ENCODE measurements around the gene GSN. TPM values are rescaled to one million over a fixed set of nuclear protein-coding genes. Genes with fewer than 3 reads are reported as not detected.
A peak's percentile ranks its signal among the peaks of the same experiment; 100 is the strongest.

The GSN gene
- total RNA-seq, 2 donors from 2014 or later, result 390 to 690 TPM

DNA sequence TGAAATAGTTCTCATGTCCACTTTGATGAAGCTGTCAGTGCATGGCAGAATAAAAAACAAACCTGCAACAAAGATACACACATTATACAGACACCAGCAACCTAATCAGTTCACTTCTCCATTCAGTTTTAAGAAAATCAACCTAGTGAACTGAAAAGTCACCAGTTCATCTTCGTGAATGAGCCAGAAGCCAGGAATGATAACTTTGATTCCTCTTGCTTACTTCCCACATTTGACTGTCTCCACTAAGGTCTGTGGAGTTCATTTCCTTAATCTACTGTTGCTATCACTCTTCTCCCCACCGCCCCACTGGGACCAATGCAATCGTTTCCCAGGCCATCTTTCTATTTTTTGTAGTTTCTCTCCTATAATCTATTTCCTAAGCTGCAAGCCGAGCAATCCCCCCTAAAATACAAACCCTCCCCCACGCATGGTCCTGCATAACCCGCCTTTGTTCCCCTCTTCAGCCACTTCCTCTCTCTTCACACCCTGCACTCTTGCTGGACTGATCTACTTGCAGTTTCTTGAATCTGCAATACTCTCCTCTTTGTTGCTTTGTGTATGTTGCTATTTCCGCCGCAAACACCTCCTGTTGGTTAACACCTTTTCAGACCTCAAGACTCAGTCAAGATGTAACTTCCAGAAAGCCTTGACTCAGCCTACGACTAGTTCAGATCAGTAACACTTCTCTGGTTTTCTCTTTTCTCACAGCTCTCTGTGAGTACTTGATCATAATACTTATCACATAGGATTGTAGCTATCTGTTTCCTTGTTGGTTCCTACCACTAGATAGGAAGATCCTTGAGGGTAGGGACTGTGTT, 85.5 kb downstream of the GSN start:
- Histone ChIP-seq H3K36me3 (peaks cover 0 to 5% of the 10 kb centered on the region in 2 donors), H3K9me3 (no peaks in the 10 kb centered on the region), H3K27ac (peak overlapping the region; percentile 23 to 38), H3K4me3 (no peak overlapping the region), H3K27me3 (replicated peaks; ENCODE audit: insufficient read depth) (no peaks in the 10 kb centered on the region), H3K4me1 (replicated peaks) (peaks cover 6% of the 10 kb centered on the region)
- no peak for DNase-seq (ENCODE audit: low spot score)
- 84% methylated on average over 9 of the region's 9 CpGs for WGBS
- TF ChIP-seq POLR2A (IDR thresholded peaks at IDR 0.05), result no peak
- TF ChIP-seq, protein P1, sequence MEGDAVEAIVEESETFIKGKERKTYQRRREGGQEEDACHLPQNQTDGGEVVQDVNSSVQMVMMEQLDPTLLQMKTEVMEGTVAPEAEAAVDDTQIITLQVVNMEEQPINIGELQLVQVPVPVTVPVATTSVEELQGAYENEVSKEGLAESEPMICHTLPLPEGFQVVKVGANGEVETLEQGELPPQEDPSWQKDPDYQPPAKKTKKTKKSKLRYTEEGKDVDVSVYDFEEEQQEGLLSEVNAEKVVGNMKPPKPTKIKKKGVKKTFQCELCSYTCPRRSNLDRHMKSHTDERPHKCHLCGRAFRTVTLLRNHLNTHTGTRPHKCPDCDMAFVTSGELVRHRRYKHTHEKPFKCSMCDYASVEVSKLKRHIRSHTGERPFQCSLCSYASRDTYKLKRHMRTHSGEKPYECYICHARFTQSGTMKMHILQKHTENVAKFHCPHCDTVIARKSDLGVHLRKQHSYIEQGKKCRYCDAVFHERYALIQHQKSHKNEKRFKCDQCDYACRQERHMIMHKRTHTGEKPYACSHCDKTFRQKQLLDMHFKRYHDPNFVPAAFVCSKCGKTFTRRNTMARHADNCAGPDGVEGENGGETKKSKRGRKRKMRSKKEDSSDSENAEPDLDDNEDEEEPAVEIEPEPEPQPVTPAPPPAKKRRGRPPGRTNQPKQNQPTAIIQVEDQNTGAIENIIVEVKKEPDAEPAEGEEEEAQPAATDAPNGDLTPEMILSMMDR (IDR thresholded peaks at IDR 0.05), result no peak
- TF ChIP-seq POLR2AphosphoS5 (IDR thresholded peaks at IDR 0.05), result no peak
- intact Hi-C loops (cut with DNase I), result no loop called here

DNA sequence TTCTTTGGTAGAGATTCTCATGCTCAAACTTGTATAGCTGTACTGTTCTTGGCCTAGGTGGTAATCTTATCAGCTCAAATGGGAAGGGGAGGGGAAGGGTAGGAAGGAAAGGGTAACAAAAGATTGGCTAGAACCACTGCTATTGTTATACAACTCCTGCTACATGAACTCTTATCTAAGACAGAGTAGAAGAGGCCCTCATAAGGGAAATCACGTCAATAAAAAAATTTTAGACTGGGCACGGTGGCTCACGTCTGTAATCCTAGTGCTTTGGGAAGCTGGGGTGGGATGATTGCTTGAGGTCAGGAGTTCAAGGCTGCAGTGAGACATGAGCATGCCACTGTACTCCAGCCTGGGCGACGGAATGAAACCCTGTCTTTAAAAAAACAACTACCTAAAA, 86.2 kb downstream of the GSN start:
- DNase-seq (ENCODE audit: low spot score), result no peak
- TF ChIP-seq POLR2AphosphoS5 (IDR thresholded peaks at IDR 0.05) (peak; percentile 5), POLR2A (IDR thresholded peaks at IDR 0.05) (no peak)
- H3K27me3 ChIP-seq (replicated peaks; ENCODE audit: insufficient read depth), result no peaks in the 10 kb centered on the region
- H3K4me1 ChIP-seq (replicated peaks), result peaks cover 6% of the 10 kb centered on the region
- H3K4me3 ChIP-seq, result no peak overlapping the region
- no peaks in the 10 kb centered on the region for H3K9me3 ChIP-seq
- peak overlapping the region; percentile 23 to 38 for H3K27ac ChIP-seq
- WGBS, result 50% methylated on average over 5 of the region's 5 CpGs
- intact Hi-C loops (cut with DNase I), result no loop called here
- peaks cover 0 to 5% of the 10 kb centered on the region in 2 donors for H3K36me3 ChIP-seq

DNA sequence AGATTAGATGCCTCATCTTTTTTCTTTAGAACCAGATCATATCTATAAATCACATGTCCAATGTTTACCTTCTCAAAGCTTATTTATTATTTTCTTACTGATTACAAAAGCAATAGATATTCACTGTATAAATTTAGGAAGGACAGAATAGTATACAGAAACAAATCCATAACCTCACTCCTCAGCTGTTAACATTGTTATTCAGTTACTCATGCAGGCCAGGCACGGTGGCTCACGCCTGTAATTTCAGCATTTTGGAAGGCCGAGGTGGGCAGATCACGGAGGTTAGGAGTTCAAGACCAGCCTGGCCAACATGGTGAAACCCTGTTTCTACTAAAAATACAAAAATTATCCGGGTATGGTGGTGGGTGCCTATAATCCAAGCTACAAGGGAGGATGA, 86.8 kb downstream of the GSN start:
- H3K36me3 ChIP-seq, result peaks cover 0 to 5% of the 10 kb centered on the region in 2 donors
- DNase-seq (ENCODE audit: low spot score), result no peak
- peaks cover 6% of the 10 kb centered on the region for H3K4me1 ChIP-seq (replicated peaks)
- H3K27me3 ChIP-seq (replicated peaks; ENCODE audit: insufficient read depth), result no peaks in the 10 kb centered on the region
- no peak overlapping the region for H3K4me3 ChIP-seq
- H3K27ac ChIP-seq, result peak overlapping the region in 1 of 2 donors; percentile 23
- no peak for TF ChIP-seq POLR2AphosphoS5 (IDR thresholded peaks at IDR 0.05)
- TF ChIP-seq POLR2A (IDR thresholded peaks at IDR 0.05), result no peak
- TF ChIP-seq, protein P1 (IDR thresholded peaks at IDR 0.05), result no peak
- H3K9me3 ChIP-seq, result no peaks in the 10 kb centered on the region
- intact Hi-C loops (cut with DNase I), result no loop called here
- WGBS, result 87% methylated on average over 5 of the region's 5 CpGs

DNA sequence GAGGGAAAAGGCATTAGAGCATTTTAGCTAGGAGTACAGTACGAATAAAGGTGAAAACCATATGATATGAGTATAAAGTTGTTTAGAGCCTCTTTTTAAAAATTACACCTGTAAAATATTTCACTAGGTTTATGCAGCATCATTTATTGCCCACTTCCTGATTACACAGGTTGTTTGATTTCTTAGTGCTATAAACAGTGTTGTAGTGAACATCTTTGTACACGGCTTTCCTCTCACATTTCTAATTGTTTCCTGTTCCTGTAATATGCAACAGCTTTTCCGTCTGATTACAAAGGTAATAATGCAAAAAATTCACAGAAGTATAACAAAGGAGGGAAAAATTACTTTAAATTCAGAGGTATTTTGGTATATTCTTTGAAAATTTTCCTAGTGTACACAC, 89.0 kb downstream of the GSN start:
- no peak overlapping the region for H3K4me3 ChIP-seq
- intact Hi-C loops (cut with DNase I), result no loop called here
- peak overlapping the region; percentile 6 to 47 for H3K27ac ChIP-seq
- 51% methylated on average over 3 of the region's 3 CpGs for WGBS
- TF ChIP-seq, protein P1 (IDR thresholded peaks at IDR 0.05), result no peak
- peak; percentile 67 for TF ChIP-seq POLR2AphosphoS5 (IDR thresholded peaks at IDR 0.05)
- TF ChIP-seq POLR2A (IDR thresholded peaks at IDR 0.05), result no peak
- peaks cover 0 to 5% of the 10 kb centered on the region in 2 donors for H3K36me3 ChIP-seq
- H3K9me3 ChIP-seq, result no peaks in the 10 kb centered on the region
- DNase-seq (ENCODE audit: low spot score), result no peak
- H3K4me1 ChIP-seq (replicated peaks), result no peaks in the 10 kb centered on the region
- no peaks in the 10 kb centered on the region for H3K27me3 ChIP-seq (replicated peaks; ENCODE audit: insufficient read depth)

DNA sequence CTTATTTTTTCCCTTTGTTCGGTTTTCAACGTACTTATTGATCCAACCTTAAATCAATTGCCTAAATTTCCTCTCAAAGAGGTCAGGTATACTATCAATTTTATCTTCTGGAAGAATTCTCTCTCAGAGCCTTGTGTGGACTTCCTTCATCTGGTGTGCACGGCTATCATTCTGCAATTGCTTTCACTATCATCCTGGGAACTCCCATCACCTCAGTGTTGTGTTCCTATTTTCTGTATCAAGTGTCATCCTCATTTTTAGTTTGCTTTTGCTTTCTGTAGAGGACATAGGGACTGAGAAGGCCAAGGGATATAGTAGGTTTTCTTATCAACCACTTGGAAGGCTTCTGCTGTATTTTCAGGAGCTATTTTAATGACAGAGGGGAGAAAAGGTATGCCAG, 90.8 kb downstream of the GSN start:
- Histone ChIP-seq H3K4me1 (replicated peaks) (peaks cover under 1% of the 10 kb centered on the region), H3K36me3 (no peaks in the 10 kb centered on the region), H3K27me3 (replicated peaks; ENCODE audit: insufficient read depth) (no peaks in the 10 kb centered on the region), H3K27ac (peak overlapping the region in 1 of 2 donors; percentile 33), H3K9me3 (no peaks in the 10 kb centered on the region), H3K4me3 (no peak overlapping the region)
- no peak for DNase-seq (ENCODE audit: low spot score)
- WGBS, result 72% methylated on average over 3 of the region's 3 CpGs
- TF ChIP-seq POLR2A (IDR thresholded peaks at IDR 0.05) (no peak), POLR2AphosphoS5 (IDR thresholded peaks at IDR 0.05) (no peak)
- TF ChIP-seq, protein P1 (IDR thresholded peaks at IDR 0.05), result no peak
- intact Hi-C loops (cut with DNase I), result no loop called here
